C4-2B (cell line): Measurements from ENCODE around the gene SEMA3B.

Source experiments
- ZFX ChIP-seq: fragments of 450-650 bp; IDR thresholded peaks from 2 replicates; pipeline ENCODE4 v1.6.1; 2017
- TF ChIP-seq, protein P1 (sequence below): fragments of 450-650 bp; conservative IDR thresholded peaks from 2 replicates; pipeline ENCODE4 v1.5.1; 2017; ENCODE audit warnings: mild to moderate bottlenecking

DNA sequence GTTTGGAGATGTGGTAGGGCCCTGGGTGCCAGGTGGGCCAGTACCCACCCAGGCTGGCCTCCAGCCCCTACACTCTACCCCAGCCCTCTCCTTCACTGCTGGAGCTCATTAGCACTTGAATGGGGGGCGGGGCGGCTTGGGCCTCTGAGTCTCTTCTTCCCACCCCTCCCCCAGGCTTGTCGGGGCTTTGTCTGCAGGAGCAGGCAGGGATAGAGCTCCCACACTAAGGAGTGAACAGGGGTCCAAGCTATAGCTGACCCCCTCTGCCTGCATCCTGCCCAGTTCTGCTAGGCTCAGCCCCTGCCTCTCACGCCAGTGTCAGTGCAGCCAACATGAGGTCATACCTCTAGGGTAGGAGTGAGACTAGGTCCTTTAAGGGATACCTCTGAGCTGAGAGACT is 27.8 kb upstream of the SEMA3B start:
- TF ChIP-seq, protein P1, sequence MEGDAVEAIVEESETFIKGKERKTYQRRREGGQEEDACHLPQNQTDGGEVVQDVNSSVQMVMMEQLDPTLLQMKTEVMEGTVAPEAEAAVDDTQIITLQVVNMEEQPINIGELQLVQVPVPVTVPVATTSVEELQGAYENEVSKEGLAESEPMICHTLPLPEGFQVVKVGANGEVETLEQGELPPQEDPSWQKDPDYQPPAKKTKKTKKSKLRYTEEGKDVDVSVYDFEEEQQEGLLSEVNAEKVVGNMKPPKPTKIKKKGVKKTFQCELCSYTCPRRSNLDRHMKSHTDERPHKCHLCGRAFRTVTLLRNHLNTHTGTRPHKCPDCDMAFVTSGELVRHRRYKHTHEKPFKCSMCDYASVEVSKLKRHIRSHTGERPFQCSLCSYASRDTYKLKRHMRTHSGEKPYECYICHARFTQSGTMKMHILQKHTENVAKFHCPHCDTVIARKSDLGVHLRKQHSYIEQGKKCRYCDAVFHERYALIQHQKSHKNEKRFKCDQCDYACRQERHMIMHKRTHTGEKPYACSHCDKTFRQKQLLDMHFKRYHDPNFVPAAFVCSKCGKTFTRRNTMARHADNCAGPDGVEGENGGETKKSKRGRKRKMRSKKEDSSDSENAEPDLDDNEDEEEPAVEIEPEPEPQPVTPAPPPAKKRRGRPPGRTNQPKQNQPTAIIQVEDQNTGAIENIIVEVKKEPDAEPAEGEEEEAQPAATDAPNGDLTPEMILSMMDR = no peak
- TF ChIP-seq ZFX = no peak
